ENCODE results near the gene PITPNB. TPM values are rescaled to one million over a fixed set of nuclear protein-coding genes. Genes with fewer than 3 reads are reported as not detected.

Gene PITPNB
- total RNA-seq, 1 donor from 2014 or later, result 16.8 TPM

DNA sequence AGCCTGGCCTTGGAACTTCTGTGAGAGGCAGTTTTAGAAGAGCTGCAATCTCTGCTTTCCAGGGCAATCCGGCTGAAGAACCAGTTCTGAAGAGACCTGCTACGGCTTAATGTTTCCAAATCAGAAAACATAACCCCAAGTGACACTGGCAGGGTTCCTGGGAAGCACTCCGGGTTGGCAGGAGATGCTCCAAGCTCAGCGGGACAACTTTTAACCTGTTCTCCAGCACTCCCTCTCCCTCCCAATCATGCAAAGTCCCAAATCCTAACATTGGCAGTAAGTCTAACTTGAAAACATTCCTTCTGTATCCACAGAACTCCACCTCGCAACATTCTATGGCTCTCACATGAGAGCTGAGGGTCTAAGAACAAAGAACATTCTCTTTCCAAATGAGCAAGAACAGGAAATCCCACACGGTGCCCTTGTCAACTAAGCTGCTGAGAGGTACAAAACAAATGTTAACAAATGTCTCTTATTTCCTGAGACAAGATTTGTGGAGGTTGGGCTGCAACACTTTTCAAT, 69.0 kb downstream of the PITPNB start:
- DNase-seq (ENCODE audit: low read depth) (no peak), FAIRE-seq (no peak)
- peaks cover 2% of the 10 kb centered on the region for H3K36me3 ChIP-seq (ENCODE audit: control insufficient read depth, insufficient read depth, low read length)
- TF ChIP-seq, protein P1, sequence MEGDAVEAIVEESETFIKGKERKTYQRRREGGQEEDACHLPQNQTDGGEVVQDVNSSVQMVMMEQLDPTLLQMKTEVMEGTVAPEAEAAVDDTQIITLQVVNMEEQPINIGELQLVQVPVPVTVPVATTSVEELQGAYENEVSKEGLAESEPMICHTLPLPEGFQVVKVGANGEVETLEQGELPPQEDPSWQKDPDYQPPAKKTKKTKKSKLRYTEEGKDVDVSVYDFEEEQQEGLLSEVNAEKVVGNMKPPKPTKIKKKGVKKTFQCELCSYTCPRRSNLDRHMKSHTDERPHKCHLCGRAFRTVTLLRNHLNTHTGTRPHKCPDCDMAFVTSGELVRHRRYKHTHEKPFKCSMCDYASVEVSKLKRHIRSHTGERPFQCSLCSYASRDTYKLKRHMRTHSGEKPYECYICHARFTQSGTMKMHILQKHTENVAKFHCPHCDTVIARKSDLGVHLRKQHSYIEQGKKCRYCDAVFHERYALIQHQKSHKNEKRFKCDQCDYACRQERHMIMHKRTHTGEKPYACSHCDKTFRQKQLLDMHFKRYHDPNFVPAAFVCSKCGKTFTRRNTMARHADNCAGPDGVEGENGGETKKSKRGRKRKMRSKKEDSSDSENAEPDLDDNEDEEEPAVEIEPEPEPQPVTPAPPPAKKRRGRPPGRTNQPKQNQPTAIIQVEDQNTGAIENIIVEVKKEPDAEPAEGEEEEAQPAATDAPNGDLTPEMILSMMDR (IDR thresholded peaks at IDR 0.05; ENCODE audit: insufficient read depth, low read length, severe bottlenecking), result no peak
- H3K4me3 ChIP-seq (ENCODE audit: low read depth, low read length), result no peak overlapping the region
- H3K27me3 ChIP-seq (ENCODE audit: control insufficient read depth, insufficient read depth, low read length), result no peaks in the 10 kb centered on the region

DNA sequence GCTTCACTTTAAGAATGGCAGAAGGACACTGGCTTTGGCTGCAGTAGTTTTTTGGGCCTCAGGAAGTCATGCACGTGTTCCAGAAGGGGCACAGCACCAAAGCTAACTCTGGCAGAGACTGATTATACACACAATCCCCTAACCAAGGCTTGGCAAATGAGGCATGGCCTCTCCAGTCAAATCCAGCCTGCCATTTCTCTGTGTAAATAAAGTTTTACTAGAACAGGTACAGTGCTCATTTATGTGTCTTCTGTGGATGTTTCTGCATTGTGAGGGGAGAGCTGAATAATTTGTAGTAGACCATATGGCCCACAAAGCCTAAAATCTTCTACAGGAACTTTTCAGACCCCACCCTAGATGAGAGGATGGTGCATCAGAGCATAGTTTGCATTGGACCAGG, 71.1 kb downstream of the PITPNB start:
- no peaks in the 10 kb centered on the region for H3K36me3 ChIP-seq (ENCODE audit: control insufficient read depth, insufficient read depth, low read length)

DNA sequence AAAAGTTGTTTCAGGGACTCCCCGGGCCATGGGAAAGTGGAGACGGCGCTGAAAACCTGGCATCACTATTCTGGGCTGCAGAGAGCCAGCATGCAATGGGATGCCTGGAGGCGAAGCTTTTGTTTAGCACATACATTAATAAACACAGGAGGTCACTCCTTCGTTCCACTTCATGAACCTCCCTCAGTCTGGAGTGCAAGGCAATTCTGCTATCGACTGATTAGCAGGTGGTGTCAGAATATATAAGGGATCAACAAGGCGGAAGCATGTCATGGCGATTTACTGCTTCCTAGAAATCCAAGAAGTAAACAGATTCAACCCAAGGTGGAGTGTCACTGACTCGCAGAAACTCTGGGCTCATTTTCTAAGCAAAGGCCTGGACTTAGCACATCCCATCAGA, 72.1 kb downstream of the PITPNB start:
- DNase-seq (ENCODE audit: low read depth) (no peak), FAIRE-seq (peak; percentile 7)
- no peaks in the 10 kb centered on the region for H3K27me3 ChIP-seq (ENCODE audit: control insufficient read depth, insufficient read depth, low read length)
- H3K4me3 ChIP-seq (ENCODE audit: low read depth, low read length), result no peak overlapping the region
- TF ChIP-seq, protein P1 (IDR thresholded peaks at IDR 0.05; ENCODE audit: insufficient read depth, low read length, severe bottlenecking), result no peak
- H3K36me3 ChIP-seq (ENCODE audit: control insufficient read depth, insufficient read depth, low read length), result no peaks in the 10 kb centered on the region

More for the DNA sequence above, 71.1 kb downstream of the PITPNB start:
- Histone ChIP-seq H3K4me3 (ENCODE audit: low read depth, low read length) (no peak overlapping the region), H3K27me3 (ENCODE audit: control insufficient read depth, insufficient read depth, low read length) (no peaks in the 10 kb centered on the region)
- TF ChIP-seq, protein P1 (IDR thresholded peaks at IDR 0.05; ENCODE audit: insufficient read depth, low read length, severe bottlenecking), result no peak
- no peak for DNase-seq (ENCODE audit: low read depth)
- no peak for FAIRE-seq

DNA sequence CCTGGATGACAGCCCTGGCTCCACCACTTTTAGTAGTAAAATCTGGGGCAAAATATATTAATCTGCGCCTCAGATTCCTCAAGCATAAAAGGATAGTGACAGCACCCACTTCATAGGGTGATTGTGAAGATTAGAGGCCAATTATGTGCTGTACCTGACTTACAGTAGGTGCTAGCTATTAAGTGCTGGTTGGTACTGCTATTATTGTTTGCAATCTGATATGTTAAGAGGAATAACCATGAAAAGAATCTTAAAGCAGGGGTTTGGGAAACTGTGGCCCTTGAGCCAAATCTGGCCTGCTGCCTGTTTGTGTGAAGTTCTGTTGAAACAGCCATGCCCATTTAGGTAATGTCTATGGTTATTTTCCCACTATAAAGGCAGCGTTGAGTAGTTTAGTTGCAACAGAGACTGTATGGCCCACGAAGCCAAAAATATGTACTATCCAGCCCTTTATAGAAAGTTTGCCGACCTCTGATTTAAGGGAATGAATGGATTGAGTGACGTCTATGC, 72.8 kb downstream of the PITPNB start:
- Histone ChIP-seq H3K27me3 (ENCODE audit: control insufficient read depth, insufficient read depth, low read length) (no peaks in the 10 kb centered on the region), H3K36me3 (ENCODE audit: control insufficient read depth, insufficient read depth, low read length) (no peaks in the 10 kb centered on the region), H3K4me3 (ENCODE audit: low read depth, low read length) (no peak overlapping the region)
- DNase-seq (ENCODE audit: low read depth), result no peak
- TF ChIP-seq, protein P1 (IDR thresholded peaks at IDR 0.05; ENCODE audit: insufficient read depth, low read length, severe bottlenecking), result no peak
- FAIRE-seq, result no peak

DNA sequence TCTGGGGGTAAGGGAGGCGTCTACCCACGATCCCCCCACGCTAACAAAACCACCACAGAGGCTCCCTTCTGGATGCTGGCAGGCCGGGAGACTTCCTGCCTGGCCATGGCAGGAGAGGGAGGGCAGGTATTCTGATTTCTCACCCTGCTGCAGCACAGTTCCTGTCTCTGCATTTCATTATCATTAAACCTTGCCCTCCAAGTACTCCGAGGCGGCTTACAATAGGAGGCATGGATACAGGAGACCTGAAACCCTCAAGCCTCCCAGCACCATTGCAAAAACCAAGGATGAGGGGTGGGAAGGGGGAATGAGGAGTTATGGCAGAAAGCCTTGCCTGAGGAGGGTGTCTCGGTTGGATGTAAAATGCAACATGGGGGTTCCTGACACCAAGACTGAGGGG, 73.4 kb downstream of the PITPNB start:
- Histone ChIP-seq H3K4me3 (ENCODE audit: low read depth, low read length) (no peak overlapping the region), H3K36me3 (ENCODE audit: control insufficient read depth, insufficient read depth, low read length) (no peaks in the 10 kb centered on the region), H3K27me3 (ENCODE audit: control insufficient read depth, insufficient read depth, low read length) (no peaks in the 10 kb centered on the region)
- DNase-seq (ENCODE audit: low read depth) (no peak), FAIRE-seq (no peak)
- TF ChIP-seq, protein P1 (IDR thresholded peaks at IDR 0.05; ENCODE audit: insufficient read depth, low read length, severe bottlenecking), result no peak
